Stimulated activated CD8-positive, alpha-beta memory T cell treated with anti-CD3 and anti-CD28 coated beads, Interleukin-12 subunit alpha, Interleukin-12 subunit beta, amount 100 ng/mL, for 4 hours (primary cell): ENCODE results near the gene COL9A1.
"Not testable (repeated sequence)": the region's sequence is repeated elsewhere in the genome, so short reads cannot be mapped to it uniquely, and the experiment has no call there.

Source experiments
- DNase-seq: peaks from one replicate; pipeline ENCODE4 v3.0.0-alpha.2; 2020; ENCODE audit warnings: low read depth

Gene COL9A1

GRCh38 chr6:70303034-70303525 is at the start of gene COL9A1:
COL9A1 (minus strand) TSS chr6:70303084; CDS start chr6:70302924, 160 bp downstream.
- no peak for DNase-seq

- no peak for DNase-seq
Measured at GRCh38 chr6:70351461-70351860, 48.6 kb upstream of the COL9A1 start.

GRCh38 chr6:70345619-70346018 is 42.7 kb upstream of the COL9A1 start:
- DNase-seq: no peak

DNA sequence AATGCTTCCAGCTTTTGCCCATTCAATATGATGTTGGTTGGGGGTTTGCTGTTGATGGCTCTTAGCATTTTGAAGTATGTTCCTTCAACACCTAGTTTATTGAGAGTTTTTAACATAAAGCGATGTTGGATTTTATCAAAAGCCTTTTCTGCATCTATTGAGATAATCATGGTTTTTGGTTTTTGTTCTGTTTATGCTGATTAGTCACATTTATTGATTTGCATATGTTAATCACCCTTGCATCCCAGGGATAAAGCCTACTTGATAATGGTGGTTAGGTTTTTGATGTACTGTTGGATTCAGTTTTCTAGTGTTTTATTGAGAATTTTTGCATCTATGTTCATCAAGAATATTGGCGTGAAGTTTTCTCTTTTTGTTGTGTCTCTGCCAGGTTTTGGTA is 40.4 kb upstream of the COL9A1 start:
- DNase-seq: no peak

GRCh38 chr6:70339810-70340209 is 36.9 kb upstream of the COL9A1 start:
- not testable (repeated sequence) for DNase-seq

- DNase-seq: no peak
Measured at GRCh38 chr6:70338775-70339174, 35.9 kb upstream of the COL9A1 start.

DNA sequence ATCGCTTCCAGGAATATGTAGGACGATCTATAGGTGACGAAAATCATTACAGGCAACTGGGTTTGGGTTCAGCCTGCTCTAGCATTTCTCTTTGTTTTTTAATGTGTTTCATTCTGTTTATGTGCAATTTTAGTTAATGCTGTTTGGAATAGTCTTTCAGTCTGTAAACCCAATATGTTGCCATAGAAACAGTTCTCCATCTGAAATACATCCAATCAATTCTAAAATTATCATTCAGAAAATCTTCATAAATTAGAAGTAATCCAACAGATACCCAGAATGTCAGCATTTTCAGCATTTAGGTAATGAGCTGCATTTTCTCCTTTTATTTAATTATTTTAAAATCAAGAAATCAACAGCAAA is 34.8 kb upstream of the COL9A1 start:
- no peak for DNase-seq

GRCh38 chr6:70336996-70337742 is 34.3 kb upstream of the COL9A1 start:
- no peak for DNase-seq

GRCh38 chr6:70327036-70327435 is 24.2 kb upstream of the COL9A1 start:
- DNase-seq: no peak

DNA sequence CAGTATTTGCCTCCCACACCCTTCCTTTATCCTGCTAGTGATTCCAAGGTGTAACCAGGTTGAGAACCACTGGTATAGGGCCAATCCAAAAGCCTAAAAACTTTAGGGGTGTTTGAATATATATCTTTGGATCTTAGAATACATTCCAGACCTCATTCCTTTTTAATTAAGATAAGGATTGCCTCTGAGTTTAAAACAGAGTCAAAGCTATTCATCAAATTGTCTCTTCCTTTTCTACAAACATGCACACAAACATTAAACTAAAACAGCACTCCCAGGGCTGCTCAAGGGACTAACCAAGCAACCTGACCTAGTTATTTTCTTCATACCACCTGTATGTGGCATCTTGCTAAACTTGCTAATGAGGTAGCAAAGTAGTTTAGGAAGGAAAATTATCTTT is 22.1 kb upstream of the COL9A1 start:
- DNase-seq: no peak

- not testable (repeated sequence) for DNase-seq
Measured at GRCh38 chr6:70317799-70318198, 14.9 kb upstream of the COL9A1 start.

- DNase-seq: no peak
Measured at GRCh38 chr6:70315079-70315751, 12.3 kb upstream of the COL9A1 start.

GRCh38 chr6:70314296-70314695 is 11.4 kb upstream of the COL9A1 start:
- no peak for DNase-seq

GRCh38 chr6:70312165-70312745 is 9.4 kb upstream of the COL9A1 start:
- DNase-seq: no peak

- no peak for DNase-seq
Measured at GRCh38 chr6:70310063-70310694, 7.3 kb upstream of the COL9A1 start.

GRCh38 chr6:70309243-70309642 is 6.4 kb upstream of the COL9A1 start:
- no peak for DNase-seq

DNA sequence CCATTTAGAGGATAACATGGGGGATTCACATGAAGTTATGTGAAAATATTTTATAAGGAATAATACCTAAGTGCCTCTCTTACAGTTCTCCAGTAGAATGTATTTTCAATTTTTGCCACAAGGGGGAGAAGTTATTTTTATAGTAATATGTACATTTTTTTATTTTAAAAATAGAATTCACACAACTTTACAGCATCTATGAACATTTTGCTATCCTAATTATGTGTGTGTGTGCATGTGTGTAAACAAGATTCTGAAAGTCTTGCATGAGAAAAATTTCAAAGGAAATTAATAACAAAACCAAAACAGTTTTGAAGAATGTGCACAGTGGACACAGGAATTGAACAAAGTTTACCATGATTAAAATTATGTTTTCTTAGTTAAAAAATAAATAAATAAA is 5.3 kb upstream of the COL9A1 start:
- DNase-seq: not testable (repeated sequence)

DNA sequence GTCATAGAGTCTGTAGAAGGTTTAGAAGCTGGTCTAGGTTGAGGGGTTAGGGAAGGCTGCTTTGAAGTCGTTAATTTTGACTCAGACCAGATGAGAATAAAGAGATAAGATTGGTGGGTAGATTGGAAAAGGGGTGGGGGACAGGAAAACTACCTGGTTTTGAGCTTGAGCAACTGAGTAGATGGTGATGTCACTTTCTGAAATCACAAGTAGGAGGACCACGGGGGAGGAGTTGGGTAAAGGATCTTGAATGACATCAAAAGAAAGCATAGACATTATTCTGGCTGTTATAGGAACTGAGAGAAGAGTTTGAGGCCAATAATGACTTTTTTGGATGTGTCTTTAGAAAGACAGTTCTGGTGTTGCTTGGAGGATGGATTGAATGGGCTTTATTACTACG is 4.1 kb upstream of the COL9A1 start:
- no peak for DNase-seq

GRCh38 chr6:70304616-70305015 is 1.7 kb upstream of the COL9A1 start:
- no peak for DNase-seq

- no peak for DNase-seq
Measured at GRCh38 chr6:70299456-70299855, 3.4 kb downstream of the COL9A1 start.

- DNase-seq: no peak
Measured at GRCh38 chr6:70298068-70298467, 4.8 kb downstream of the COL9A1 start.

DNA sequence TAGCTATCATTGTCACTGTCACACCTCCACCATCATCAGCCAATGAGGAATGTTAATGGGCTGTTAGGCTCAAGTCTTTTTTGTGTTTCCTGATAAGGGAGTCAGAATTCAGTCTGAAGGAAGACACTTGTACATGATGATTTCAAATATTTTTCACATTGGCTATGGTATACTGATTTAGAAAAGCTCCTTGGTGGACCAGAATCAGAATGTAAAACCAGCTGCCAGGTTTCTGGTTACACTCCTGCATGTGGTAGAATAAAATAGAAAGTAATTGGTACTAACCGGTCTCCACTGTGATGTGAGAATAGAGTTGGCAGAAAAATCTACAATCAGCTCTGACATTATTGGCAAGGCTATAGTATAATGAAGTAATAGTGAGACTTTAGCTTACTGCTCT is 10.7 kb downstream of the COL9A1 start:
- DNase-seq: no peak

GRCh38 chr6:70289299-70289698 is 13.6 kb downstream of the COL9A1 start:
- DNase-seq: no peak
